Lung microvascular endothelial cell (primary cell): ENCODE data around the gene SOX8. TPM values are rescaled to one million over a fixed set of nuclear protein-coding genes. Genes with fewer than 3 reads are reported as not detected.
"Not testable (repeated sequence)": the region's sequence is repeated elsewhere in the genome, so short reads cannot be mapped to it uniquely, and the experiment has no call there.

ENCODE experiments used
- DNase-seq, 2 donors: peaks; one replicate each; pipeline versions ENCODE4 v3.0.0 to v3.0.0-alpha.2; 2010; ENCODE audit warnings: low read depth in 2 of 2
- total RNA-seq: library from RNA; depleted of rRNA; stranded (reverse); fragments of >200 nt; gene quantifications from 2 replicates; pipeline ENCODE4 v1.2.1, GENCODE V29; 2014

The SOX8 gene
- total RNA-seq, 1 donor from 2014 or later, result 0.60 TPM

GRCh38 chr16:953818-954217 is 27.8 kb upstream of the SOX8 start:
- DNase-seq, result not testable (repeated sequence)

GRCh38 chr16:955766-956165 is 25.8 kb upstream of the SOX8 start:
- DNase-seq, result not testable (repeated sequence)

- DNase-seq, result no peak
Observed at GRCh38 chr16:959232-960040, 22.1 kb upstream of the SOX8 start.

GRCh38 chr16:962366-962765 is 19.2 kb upstream of the SOX8 start:
- DNase-seq, result no peak

- DNase-seq, result no peak
Observed at GRCh38 chr16:962901-963814, 18.4 kb upstream of the SOX8 start.

GRCh38 chr16:963913-964312 is 17.7 kb upstream of the SOX8 start:
- DNase-seq, result no peak

GRCh38 chr16:964356-965035 is 17.1 kb upstream of the SOX8 start:
- DNase-seq, result no peak

GRCh38 chr16:965036-965395 is 16.6 kb upstream of the SOX8 start:
- no peak for DNase-seq

- no peak for DNase-seq
Observed at GRCh38 chr16:965487-965886, 16.1 kb upstream of the SOX8 start.

- no peak for DNase-seq
Observed at GRCh38 chr16:966035-966434, 15.5 kb upstream of the SOX8 start.

- DNase-seq, result no peak
Observed at GRCh38 chr16:966505-966904, 15.1 kb upstream of the SOX8 start.

- peak in 1 of 2 donors; percentile 43 for DNase-seq
Observed at GRCh38 chr16:967077-967541, 14.5 kb upstream of the SOX8 start.

- no peak for DNase-seq
Observed at GRCh38 chr16:967546-968295, 13.8 kb upstream of the SOX8 start.

- DNase-seq, result no peak
Observed at GRCh38 chr16:968620-969019, 12.9 kb upstream of the SOX8 start.

- peak in 1 of 2 donors; percentile 29 for DNase-seq
Observed at GRCh38 chr16:969508-970385, 11.8 kb upstream of the SOX8 start.

- DNase-seq, result no peak
Observed at GRCh38 chr16:970386-970765, 11.2 kb upstream of the SOX8 start.

- DNase-seq, result peak; percentile 91 to 94
Observed at GRCh38 chr16:970766-971581, 10.6 kb upstream of the SOX8 start, which contains the start of gene LMF1. Gene LMF1, minus strand, starts transcription at chr16:970984. Its CDS starts 4 bp downstream, at chr16:970980.

- DNase-seq, result no peak
Observed at GRCh38 chr16:971582-971905, 10.0 kb upstream of the SOX8 start.

GRCh38 chr16:971981-972315 is 9.6 kb upstream of the SOX8 start:
- no peak for DNase-seq
